Superior temporal gyrus (tissue), 1 donor: ENCODE results near the gene HPS4.
A peak's percentile ranks its signal among the peaks of the same experiment; 100 is the strongest.

Experiments
- DNase-seq: peaks from one replicate; pipeline ENCODE4 v3.0.0-alpha.2; 2016; ENCODE audit errors: extremely low spot score

Gene HPS4

GRCh38 chr22:26466196-26466595 is 17.4 kb downstream of the HPS4 start:
- peak; percentile 58 for DNase-seq

GRCh38 chr22:26464312-26464711 is 19.3 kb downstream of the HPS4 start:
- no peak for DNase-seq

GRCh38 chr22:26463688-26464087 is 19.9 kb downstream of the HPS4 start:
- DNase-seq, result no peak

- peak; percentile 53 for DNase-seq
These were observed 20.4 kb downstream of the HPS4 start for GRCh38 chr22:26463101-26463661.

GRCh38 chr22:26462641-26463040 is 20.9 kb downstream of the HPS4 start:
- DNase-seq, result no peak

- no peak for DNase-seq
These were observed 21.5 kb downstream of the HPS4 start for GRCh38 chr22:26462051-26462450.

GRCh38 chr22:26461188-26461810 is 22.3 kb downstream of the HPS4 start:
- peak; percentile 79 for DNase-seq

- DNase-seq, result no peak
These were observed 23.4 kb downstream of the HPS4 start for GRCh38 chr22:26460202-26460601.

- DNase-seq, result no peak
These were observed 25.8 kb downstream of the HPS4 start for GRCh38 chr22:26457661-26458272.

- no peak for DNase-seq
These were observed 29.6 kb downstream of the HPS4 start for GRCh38 chr22:26453812-26454500.

GRCh38 chr22:26453216-26453615 is 30.4 kb downstream of the HPS4 start:
- no peak for DNase-seq

- DNase-seq, result no peak
These were observed 31.2 kb downstream of the HPS4 start for GRCh38 chr22:26452236-26453016.

- DNase-seq, result no peak
These were observed 33.0 kb downstream of the HPS4 start for GRCh38 chr22:26450453-26451185.

GRCh38 chr22:26448941-26449340 is 34.6 kb downstream of the HPS4 start:
- no peak for DNase-seq

- DNase-seq, result no peak
These were observed 35.2 kb downstream of the HPS4 start for GRCh38 chr22:26448334-26448733.

GRCh38 chr22:26447584-26448329 is 35.8 kb downstream of the HPS4 start:
- DNase-seq, result peak; percentile 46

GRCh38 chr22:26446808-26447515 is 36.6 kb downstream of the HPS4 start:
- DNase-seq, result no peak

GRCh38 chr22:26445577-26446275 is 37.9 kb downstream of the HPS4 start:
- DNase-seq, result no peak

- DNase-seq, result no peak
These were observed 38.8 kb downstream of the HPS4 start for GRCh38 chr22:26444777-26445176.
